Jurkat, Clone E6-1 (cell line): Measurements from ENCODE around the gene SETDB1.
A peak's percentile ranks its signal among the peaks of the same experiment; 100 is the strongest.

Experiments
- DNase-seq: peaks from one replicate; pipeline ENCODE4 v3.0.0-alpha.2; 2011; ENCODE audit warnings: low read depth, low spot score
- H3K4me3 ChIP-seq: 2 replicates; pipeline ENCODE4 v1.5.1; 2011; ENCODE audit warnings: mild to moderate bottlenecking, low read length, control low read depth, moderate library complexity

SETDB1 gene

GRCh38 chr1:150972417-150972940 lies 46.3 kb downstream of the SETDB1 start:
- DNase-seq: no peak
- H3K4me3 ChIP-seq: no peak overlapping the region

GRCh38 chr1:150973258-150973835 lies 47.2 kb downstream of the SETDB1 start:
- DNase-seq: no peak
- peak overlapping the region; percentile 84 for H3K4me3 ChIP-seq

GRCh38 chr1:150973836-150974579 lies 47.8 kb downstream of the SETDB1 start:
- DNase-seq: peak; percentile 22
- H3K4me3 ChIP-seq: peak overlapping the region; percentile 84

- peak within 1 kb of the TSS; percentile 84 for H3K4me3 ChIP-seq
- DNase-seq: no peak
Measured at GRCh38 chr1:150974580-150975478, 48.7 kb downstream of the SETDB1 start, which contains the start of gene CERS2. Gene CERS2, minus strand, starts transcription at chr1:150974835. Its CDS starts 5,745 bp downstream, at chr1:150969090.

- DNase-seq: no peak
- H3K4me3 ChIP-seq: no peak overlapping the region
Measured at GRCh38 chr1:150976401-150976821, 50.2 kb downstream of the SETDB1 start.

- peak overlapping the region; percentile 0; the same call in 1 of the 2 replicates for H3K4me3 ChIP-seq
- DNase-seq: peak; percentile 41
Measured at GRCh38 chr1:150976879-150977694, 50.9 kb downstream of the SETDB1 start.

- H3K4me3 ChIP-seq: no peak overlapping the region
- peak; percentile 87 for DNase-seq
Measured at GRCh38 chr1:150979092-150980056, 53.2 kb downstream of the SETDB1 start.

- DNase-seq: peak; percentile 45
- H3K4me3 ChIP-seq: no peak overlapping the region
Measured at GRCh38 chr1:150981177-150981804, 55.1 kb downstream of the SETDB1 start.

GRCh38 chr1:150981805-150982712 lies 55.9 kb downstream of the SETDB1 start, which contains the start of gene ANXA9:
Gene ANXA9, plus strand, starts transcription at chr1:150982292. Its CDS starts 814 bp downstream, at chr1:150983106.
- no peak within 1 kb of the TSS for H3K4me3 ChIP-seq
- DNase-seq: no peak

- H3K4me3 ChIP-seq: no peak overlapping the region
- DNase-seq: no peak
Measured at GRCh38 chr1:150985179-150985825, 59.1 kb downstream of the SETDB1 start.

GRCh38 chr1:150987924-150988323 lies 61.8 kb downstream of the SETDB1 start:
- no peak for DNase-seq
- H3K4me3 ChIP-seq: no peak overlapping the region

- H3K4me3 ChIP-seq: no peak overlapping the region
- no peak for DNase-seq
Measured at GRCh38 chr1:150992626-150993025, 66.5 kb downstream of the SETDB1 start.

- no peak for DNase-seq
- no peak overlapping the region for H3K4me3 ChIP-seq
Measured at GRCh38 chr1:150994248-150994647, 68.1 kb downstream of the SETDB1 start.

- DNase-seq: no peak
- H3K4me3 ChIP-seq: no peak overlapping the region
Measured at GRCh38 chr1:150995460-150995859, 69.3 kb downstream of the SETDB1 start.

- no peak for DNase-seq
- H3K4me3 ChIP-seq: no peak overlapping the region
Measured at GRCh38 chr1:150995896-150996295, 69.7 kb downstream of the SETDB1 start.
